Measurements from ENCODE around the gene SYNJ1.
A peak's percentile ranks its signal among the peaks of the same experiment; 100 is the strongest.

SYNJ1 gene

DNA sequence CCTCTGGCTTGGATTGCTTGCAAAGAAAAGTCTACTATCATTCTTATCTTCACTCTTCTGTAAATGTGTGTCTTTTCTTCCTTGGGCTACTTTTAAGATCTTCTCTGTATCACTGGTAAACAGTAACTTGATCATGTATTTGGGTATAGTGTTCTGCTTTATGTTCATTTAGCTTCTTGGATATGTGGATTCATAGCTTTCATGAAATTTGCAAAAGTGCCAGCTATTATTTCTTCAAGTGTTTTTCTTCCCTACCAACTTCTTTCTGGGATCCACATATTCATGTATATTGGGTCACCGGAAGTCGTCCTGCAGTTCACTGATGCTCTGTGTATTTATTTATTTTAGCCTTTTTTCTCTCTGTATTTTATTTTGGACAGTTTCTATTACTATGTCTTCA is 11.3 kb downstream of the SYNJ1 start:
- H3F3A ChIP-seq (ENCODE audit: control insufficient read depth, insufficient read depth) = peaks cover 11% of the 10 kb centered on the region
- no peak overlapping the region for H3K4me2 ChIP-seq (ENCODE audit: low read length)

DNA sequence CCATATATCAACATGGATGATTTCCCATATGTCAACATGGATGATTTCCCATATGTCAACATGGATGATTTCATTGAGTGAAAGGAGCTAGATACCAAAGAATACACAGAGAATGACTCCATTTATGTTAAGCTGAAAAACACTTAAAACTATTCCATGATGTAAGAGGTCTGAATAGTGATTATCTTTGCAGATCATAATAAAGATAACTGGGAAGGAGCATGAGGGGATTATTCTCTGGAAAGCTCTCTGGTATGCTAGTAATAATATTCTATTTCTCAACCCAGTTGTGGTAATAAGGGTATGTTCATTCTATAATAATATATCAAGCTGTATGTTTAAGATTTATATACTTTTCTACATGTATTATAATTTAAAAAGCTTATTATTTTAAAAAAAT is 14.1 kb downstream of the SYNJ1 start:
- peaks cover 11% of the 10 kb centered on the region for H3F3A ChIP-seq (ENCODE audit: control insufficient read depth, insufficient read depth)
- no peak overlapping the region for H3K27ac ChIP-seq (ENCODE audit: low read depth, low read length)
- H3K9me3 ChIP-seq (ENCODE audit: control insufficient read depth, insufficient read depth, low read length) = no peaks in the 10 kb centered on the region
- H3K4me2 ChIP-seq (ENCODE audit: low read length) = no peak overlapping the region
- H3K9me2 ChIP-seq (replicated peaks; ENCODE audit: control insufficient read depth, low read length) = no peaks in the 10 kb centered on the region
- peaks cover 23% of the 10 kb centered on the region for H3K4me1 ChIP-seq (ENCODE audit: control insufficient read depth, low read length)
- no peaks in the 10 kb centered on the region for H3K36me3 ChIP-seq (ENCODE audit: control insufficient read depth, low read length)
- peaks cover 59% of the 10 kb centered on the region for H3K27me3 ChIP-seq (ENCODE audit: control insufficient read depth, low read length)
- TF ChIP-seq, protein P1, sequence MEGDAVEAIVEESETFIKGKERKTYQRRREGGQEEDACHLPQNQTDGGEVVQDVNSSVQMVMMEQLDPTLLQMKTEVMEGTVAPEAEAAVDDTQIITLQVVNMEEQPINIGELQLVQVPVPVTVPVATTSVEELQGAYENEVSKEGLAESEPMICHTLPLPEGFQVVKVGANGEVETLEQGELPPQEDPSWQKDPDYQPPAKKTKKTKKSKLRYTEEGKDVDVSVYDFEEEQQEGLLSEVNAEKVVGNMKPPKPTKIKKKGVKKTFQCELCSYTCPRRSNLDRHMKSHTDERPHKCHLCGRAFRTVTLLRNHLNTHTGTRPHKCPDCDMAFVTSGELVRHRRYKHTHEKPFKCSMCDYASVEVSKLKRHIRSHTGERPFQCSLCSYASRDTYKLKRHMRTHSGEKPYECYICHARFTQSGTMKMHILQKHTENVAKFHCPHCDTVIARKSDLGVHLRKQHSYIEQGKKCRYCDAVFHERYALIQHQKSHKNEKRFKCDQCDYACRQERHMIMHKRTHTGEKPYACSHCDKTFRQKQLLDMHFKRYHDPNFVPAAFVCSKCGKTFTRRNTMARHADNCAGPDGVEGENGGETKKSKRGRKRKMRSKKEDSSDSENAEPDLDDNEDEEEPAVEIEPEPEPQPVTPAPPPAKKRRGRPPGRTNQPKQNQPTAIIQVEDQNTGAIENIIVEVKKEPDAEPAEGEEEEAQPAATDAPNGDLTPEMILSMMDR (IDR thresholded peaks at IDR 0.05; ENCODE audit: low read depth, low read length, poor library complexity, severe bottlenecking) = no peak
- no peak for TF ChIP-seq EZH2phosphoT487 (IDR thresholded peaks at IDR 0.05; ENCODE audit: borderline replicate concordance, low read length)
- H3K4me3 ChIP-seq (ENCODE audit: low read length) = no peak overlapping the region
- peaks cover 17% of the 10 kb centered on the region for H4K20me1 ChIP-seq (ENCODE audit: control insufficient read depth, insufficient read depth, low read depth, low read length)
- no peaks in the 10 kb centered on the region for H3K79me2 ChIP-seq (ENCODE audit: control insufficient read depth, low read length)

More for the DNA sequence above, 11.3 kb downstream of the SYNJ1 start:
- Histone ChIP-seq H3K9me2 (replicated peaks; ENCODE audit: control insufficient read depth, low read length) (no peaks in the 10 kb centered on the region), H3K79me2 (ENCODE audit: control insufficient read depth, low read length) (no peaks in the 10 kb centered on the region), H3K9me3 (ENCODE audit: control insufficient read depth, insufficient read depth, low read length) (no peaks in the 10 kb centered on the region), H3K4me3 (ENCODE audit: low read length) (no peak overlapping the region), H3K27ac (ENCODE audit: low read depth, low read length) (no peak overlapping the region), H3K4me1 (ENCODE audit: control insufficient read depth, low read length) (peaks cover 15% of the 10 kb centered on the region), H3K27me3 (ENCODE audit: control insufficient read depth, low read length) (peaks cover 41% of the 10 kb centered on the region), H4K20me1 (ENCODE audit: control insufficient read depth, insufficient read depth, low read depth, low read length) (peaks cover 13% of the 10 kb centered on the region), H3K36me3 (ENCODE audit: control insufficient read depth, low read length) (no peaks in the 10 kb centered on the region)
- TF ChIP-seq, protein P1 (IDR thresholded peaks at IDR 0.05; ENCODE audit: low read depth, low read length, poor library complexity, severe bottlenecking) = no peak
- TF ChIP-seq EZH2phosphoT487 (IDR thresholded peaks at IDR 0.05; ENCODE audit: borderline replicate concordance, low read length) = no peak

DNA sequence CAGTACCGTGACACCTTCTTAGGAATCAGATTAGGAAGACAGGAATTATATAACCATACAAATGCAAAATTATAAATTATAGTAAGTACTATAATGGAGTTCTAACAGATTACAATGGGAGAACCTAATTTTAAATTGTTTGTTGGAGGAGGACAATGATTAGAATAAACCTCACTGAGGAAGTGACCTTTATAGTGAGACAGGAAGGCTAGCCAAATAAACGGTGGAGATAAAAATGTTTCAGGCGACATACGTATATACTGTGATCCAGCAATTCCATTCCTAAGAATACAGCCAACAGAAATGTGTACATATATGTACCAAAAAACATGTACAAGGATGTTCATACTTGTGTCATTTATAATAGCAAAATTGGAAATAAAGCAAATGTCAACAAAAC is 15.2 kb downstream of the SYNJ1 start:
- Histone ChIP-seq H3K4me1 (ENCODE audit: control insufficient read depth, low read length) (peaks cover 23% of the 10 kb centered on the region), H3K9me3 (ENCODE audit: control insufficient read depth, insufficient read depth, low read length) (no peaks in the 10 kb centered on the region), H3K27me3 (ENCODE audit: control insufficient read depth, low read length) (peaks cover 64% of the 10 kb centered on the region), H3K27ac (ENCODE audit: low read depth, low read length) (no peak overlapping the region), H3K4me2 (ENCODE audit: low read length) (peak overlapping the region; percentile 57; the same call in 1 of the 2 replicates), H3K36me3 (ENCODE audit: control insufficient read depth, low read length) (no peaks in the 10 kb centered on the region), H3K4me3 (ENCODE audit: low read length) (no peak overlapping the region), H4K20me1 (ENCODE audit: control insufficient read depth, insufficient read depth, low read depth, low read length) (peaks cover 23% of the 10 kb centered on the region), H3F3A (ENCODE audit: control insufficient read depth, insufficient read depth) (peaks cover 11% of the 10 kb centered on the region), H3K9me2 (replicated peaks; ENCODE audit: control insufficient read depth, low read length) (no peaks in the 10 kb centered on the region), H3K79me2 (ENCODE audit: control insufficient read depth, low read length) (no peaks in the 10 kb centered on the region)
- TF ChIP-seq EZH2phosphoT487 (IDR thresholded peaks at IDR 0.05; ENCODE audit: borderline replicate concordance, low read length) = no peak
- TF ChIP-seq, protein P1 (IDR thresholded peaks at IDR 0.05; ENCODE audit: low read depth, low read length, poor library complexity, severe bottlenecking) = no peak
